Type B pancreatic cell (in vitro differentiated cells): ENCODE measurements around the gene SLC2A4. TPM values are rescaled to one million over a fixed set of nuclear protein-coding genes. Genes with fewer than 3 reads are reported as not detected.
A peak's percentile ranks its signal among the peaks of the same experiment; 100 is the strongest.

ENCODE experiments used
- DNase-seq: peaks from one replicate; pipeline ENCODE4 v3.0.0; 2021; ENCODE audit warnings: mixed read lengths; ENCODE audit not compliant: unreplicated experiment; ENCODE audit errors: extremely low spot score
- H3K27ac Mint-ChIP-seq: 2 replicates; pipeline ENCODE4 v1.8.0; 2021; ENCODE audit warnings: mild to moderate bottlenecking, mixed read lengths
- H3K27me3 Mint-ChIP-seq: 2 replicates; pipeline ENCODE4 v1.8.0; 2021; ENCODE audit warnings: mixed read lengths
- H3K36me3 Mint-ChIP-seq: 2 replicates; pipeline ENCODE4 v1.8.0; 2021; ENCODE audit warnings: mixed read lengths
- H3K4me1 Mint-ChIP-seq: one replicate; pipeline ENCODE4 v1.8.0; 2021; ENCODE audit warnings: mixed read lengths; ENCODE audit not compliant: unreplicated experiment
- H3K4me3 Mint-ChIP-seq: 2 replicates; pipeline ENCODE4 v1.8.0; 2021; ENCODE audit warnings: mild to moderate bottlenecking, mixed read lengths
- H3K9me3 Mint-ChIP-seq: 2 replicates; pipeline ENCODE4 v1.8.0; 2021; ENCODE audit warnings: mixed read lengths
- total RNA-seq: library from RNA; stranded (reverse); gene quantifications from 2 replicates; pipeline ENCODE4 v1.2.1, GENCODE V29; 2021; ENCODE audit warnings: low replicate concordance
- TF ChIP-seq, protein P1 (sequence below): fragments of 200-600 bp; sonication (generic); conservative IDR thresholded peaks from 2 replicates; pipeline ENCODE4 v1.5.0; 2021; ENCODE audit warnings: antibody characterized with exemption, mild to moderate bottlenecking

Gene SLC2A4
- total RNA-seq, 1 donor from 2014 or later: 4.0 TPM

DNA sequence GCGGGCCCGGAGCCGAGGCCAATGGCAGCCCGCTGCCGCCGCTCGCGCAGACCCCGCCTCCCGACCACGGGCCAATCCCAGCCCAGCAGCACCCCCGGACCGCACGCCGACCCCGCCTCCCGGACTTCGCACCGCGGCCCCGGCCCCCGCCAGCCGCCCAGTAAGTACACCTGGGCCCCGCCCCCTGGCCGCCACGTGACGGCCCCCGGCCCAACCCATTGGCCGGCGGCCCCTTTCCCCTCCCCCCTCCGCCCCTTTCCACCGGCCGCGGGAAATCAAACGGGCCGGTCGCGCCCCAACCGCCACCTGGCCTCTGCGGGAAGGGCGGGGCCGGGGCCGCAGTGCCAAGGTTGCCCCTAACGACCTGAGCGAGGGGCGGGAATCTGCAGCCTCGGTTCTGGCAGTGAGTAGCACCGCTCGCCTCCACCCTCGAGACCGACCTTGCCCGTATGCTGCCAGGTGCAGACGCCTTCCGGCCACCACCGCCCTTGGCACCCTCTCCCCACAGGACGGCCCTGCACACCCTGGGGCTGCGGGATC lies 13.2 kb downstream of the SLC2A4 start, which contains the start of gene YBX2:
Gene YBX2 (minus strand): TSS at position 26 of the 540 bp plus-strand sequence. CDS start 139 bp downstream, outside the sequence.
- Mint-ChIP-seq H3K9me3 (no peaks in the 10 kb centered on the region), H3K27ac (peak within 1 kb of the TSS; percentile 61), H3K27me3 (peaks cover 47% of the 10 kb centered on the region), H3K4me3 (peak within 1 kb of the TSS; percentile 83), H3K4me1 (peaks cover 19% of the 10 kb centered on the region), H3K36me3 (no peaks in the 10 kb centered on the region)
- TF ChIP-seq, protein P1, sequence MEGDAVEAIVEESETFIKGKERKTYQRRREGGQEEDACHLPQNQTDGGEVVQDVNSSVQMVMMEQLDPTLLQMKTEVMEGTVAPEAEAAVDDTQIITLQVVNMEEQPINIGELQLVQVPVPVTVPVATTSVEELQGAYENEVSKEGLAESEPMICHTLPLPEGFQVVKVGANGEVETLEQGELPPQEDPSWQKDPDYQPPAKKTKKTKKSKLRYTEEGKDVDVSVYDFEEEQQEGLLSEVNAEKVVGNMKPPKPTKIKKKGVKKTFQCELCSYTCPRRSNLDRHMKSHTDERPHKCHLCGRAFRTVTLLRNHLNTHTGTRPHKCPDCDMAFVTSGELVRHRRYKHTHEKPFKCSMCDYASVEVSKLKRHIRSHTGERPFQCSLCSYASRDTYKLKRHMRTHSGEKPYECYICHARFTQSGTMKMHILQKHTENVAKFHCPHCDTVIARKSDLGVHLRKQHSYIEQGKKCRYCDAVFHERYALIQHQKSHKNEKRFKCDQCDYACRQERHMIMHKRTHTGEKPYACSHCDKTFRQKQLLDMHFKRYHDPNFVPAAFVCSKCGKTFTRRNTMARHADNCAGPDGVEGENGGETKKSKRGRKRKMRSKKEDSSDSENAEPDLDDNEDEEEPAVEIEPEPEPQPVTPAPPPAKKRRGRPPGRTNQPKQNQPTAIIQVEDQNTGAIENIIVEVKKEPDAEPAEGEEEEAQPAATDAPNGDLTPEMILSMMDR: no peak
- peak; percentile 87 for DNase-seq

DNA sequence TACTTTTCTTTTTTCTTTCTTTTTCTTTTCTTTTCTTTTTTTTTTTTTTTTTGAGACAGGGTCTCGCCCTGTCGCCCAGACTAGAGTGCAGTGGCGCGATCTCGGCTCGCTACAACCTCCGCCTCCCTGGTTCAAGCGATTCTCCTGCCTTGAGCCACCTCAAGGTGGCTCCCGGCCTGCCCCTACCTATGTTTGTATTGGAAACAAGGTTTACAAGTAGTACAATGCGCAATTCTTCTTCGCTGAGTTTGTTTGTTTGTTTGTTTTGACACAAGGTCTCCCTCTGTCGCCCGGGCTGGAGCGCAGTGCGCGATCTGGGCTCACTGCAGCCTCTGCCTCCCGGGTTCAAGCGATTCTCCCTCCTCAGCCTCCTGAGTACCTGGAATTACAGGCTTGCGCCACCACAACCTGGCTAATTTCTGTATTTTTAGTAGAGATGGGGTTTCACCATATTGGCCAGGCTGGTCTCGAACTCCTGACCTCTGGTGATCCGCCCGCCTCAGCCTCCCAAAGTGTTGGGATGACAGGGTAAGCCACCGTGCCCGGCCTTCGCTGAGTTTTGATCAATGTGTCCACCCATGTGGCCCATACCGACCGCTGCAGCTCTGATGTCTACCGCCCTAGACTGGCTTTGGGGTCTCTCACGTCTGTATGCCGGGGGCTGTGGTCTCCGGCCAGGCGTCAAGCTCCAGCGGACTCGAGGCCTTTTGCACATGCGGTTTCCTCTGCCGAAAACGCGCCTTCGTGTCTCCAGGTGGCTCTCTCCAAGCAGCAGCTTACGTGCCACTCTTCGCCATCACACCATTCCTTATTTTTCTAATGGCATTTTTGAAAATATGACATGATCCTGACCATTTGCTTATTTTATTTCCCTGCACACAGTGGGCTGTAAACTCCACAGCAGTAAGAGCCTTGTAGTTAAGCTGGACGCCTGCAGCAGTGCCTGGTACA lies 14.0 kb downstream of the SLC2A4 start:
- no peak for DNase-seq
- TF ChIP-seq, protein P1: no peak
- peaks cover 19% of the 10 kb centered on the region for H3K4me1 Mint-ChIP-seq
- no peaks in the 10 kb centered on the region for H3K9me3 Mint-ChIP-seq
- H3K27ac Mint-ChIP-seq: peak overlapping the region; percentile 47
- peak overlapping the region; percentile 83 for H3K4me3 Mint-ChIP-seq
- peaks cover 52% of the 10 kb centered on the region for H3K27me3 Mint-ChIP-seq
- H3K36me3 Mint-ChIP-seq: no peaks in the 10 kb centered on the region

DNA sequence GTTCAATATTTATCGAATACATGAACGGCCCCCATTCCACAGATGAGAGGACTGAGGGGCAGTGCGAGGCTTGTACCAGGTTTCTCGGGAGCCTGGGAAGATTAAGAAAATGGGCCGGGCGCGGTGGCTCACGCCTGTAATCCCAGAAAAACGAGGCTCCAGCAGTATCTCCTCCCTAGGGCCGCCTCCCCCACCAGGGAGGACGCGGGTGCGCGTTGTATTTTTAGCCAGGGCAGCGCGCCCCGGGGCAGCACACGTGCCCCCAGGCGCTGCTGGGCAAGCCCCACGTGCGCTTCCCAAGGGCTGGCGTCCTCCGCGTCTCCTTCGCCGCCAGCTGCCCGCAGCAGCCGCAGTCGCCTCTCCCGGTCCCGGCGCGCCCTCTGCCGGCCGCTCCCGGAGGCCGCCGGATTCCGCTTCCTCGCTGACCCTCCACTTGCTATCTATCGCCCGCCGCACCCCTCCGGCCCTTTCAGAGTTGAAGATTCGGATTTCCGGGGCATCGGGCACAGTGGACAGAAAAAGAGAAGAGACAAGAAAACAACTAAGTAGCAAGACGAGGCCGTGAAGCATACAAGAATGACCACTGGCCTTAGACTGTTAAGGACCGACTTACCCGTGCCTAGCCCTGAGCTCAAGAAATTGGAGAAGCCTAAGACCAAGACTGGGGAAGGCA lies 14.8 kb downstream of the SLC2A4 start:
- TF ChIP-seq, protein P1: peak; percentile 97
- no peaks in the 10 kb centered on the region for H3K9me3 Mint-ChIP-seq
- peak overlapping the region; percentile 68 for H3K27ac Mint-ChIP-seq
- DNase-seq: peak; percentile 90
- peaks cover 49% of the 10 kb centered on the region for H3K27me3 Mint-ChIP-seq
- H3K4me3 Mint-ChIP-seq: peak overlapping the region; percentile 70
- H3K4me1 Mint-ChIP-seq: peaks cover 19% of the 10 kb centered on the region
- H3K36me3 Mint-ChIP-seq: no peaks in the 10 kb centered on the region

DNA sequence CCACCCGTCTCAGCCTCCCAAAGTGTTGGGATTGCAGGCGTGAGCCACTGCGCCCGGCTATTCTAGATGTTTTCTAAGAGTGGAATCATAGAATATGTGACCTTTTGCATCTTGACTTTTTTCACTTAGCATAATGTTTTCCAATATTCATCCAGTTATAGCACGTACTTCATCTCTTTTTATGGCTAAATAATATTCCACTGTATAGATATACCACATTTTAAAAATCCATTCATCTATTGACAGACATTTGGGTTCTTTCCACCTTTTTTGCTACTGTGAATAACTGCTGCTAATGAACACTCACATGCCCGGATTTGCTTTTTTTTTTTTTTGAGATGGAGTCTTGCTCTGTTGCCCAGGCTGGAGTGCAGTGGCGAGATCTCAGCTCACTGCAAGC lies 22.7 kb downstream of the SLC2A4 start:
- Mint-ChIP-seq H3K27me3 (peaks cover 10% of the 10 kb centered on the region), H3K4me3 (no peak overlapping the region), H3K27ac (no peak overlapping the region), H3K9me3 (no peaks in the 10 kb centered on the region), H3K4me1 (peaks cover 6% of the 10 kb centered on the region), H3K36me3 (peaks cover 7% of the 10 kb centered on the region)
- no peak for DNase-seq
- TF ChIP-seq, protein P1: no peak

DNA sequence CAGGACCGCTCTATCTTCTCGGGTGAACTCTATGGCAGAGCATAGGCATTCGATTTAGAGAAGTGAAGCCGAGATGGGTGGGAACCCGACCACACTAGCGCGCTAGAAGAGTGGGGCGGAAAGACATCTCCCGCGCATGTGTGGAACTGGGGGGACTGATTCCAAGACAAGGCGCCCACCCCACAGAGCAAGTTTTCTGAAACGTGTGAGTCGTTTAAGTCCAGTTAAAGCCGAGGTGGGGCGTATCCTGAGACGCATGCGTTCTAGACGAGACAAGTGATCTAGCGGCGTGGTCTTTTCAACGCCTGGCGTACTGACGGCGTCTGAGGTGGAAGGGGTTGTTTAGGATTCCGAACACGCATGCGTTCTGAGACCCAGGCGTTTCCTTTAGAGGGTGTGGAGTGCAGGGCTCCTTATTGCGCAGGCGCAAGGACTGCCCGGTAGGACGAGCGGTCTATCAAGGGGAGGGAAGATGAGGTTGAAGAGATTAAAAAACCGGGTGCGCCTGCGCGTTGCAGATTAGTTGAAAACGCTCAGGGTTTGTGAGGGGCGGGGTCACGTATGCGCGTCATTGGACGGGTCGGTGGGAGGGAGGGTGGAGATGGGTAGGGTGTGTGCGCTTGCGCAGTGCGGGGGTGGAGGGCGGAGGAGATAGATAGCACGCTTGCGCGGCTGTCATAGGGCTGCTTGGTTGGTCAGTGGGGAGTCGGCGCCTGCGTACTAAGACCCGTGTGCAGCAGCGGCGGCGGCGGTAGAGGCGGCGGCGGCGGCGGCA lies 25.6 kb downstream of the SLC2A4 start, which contains the start of gene EIF5A:
Gene EIF5A (plus strand): TSS at position 718 of the 775 bp plus-strand sequence. CDS start 2,008 bp downstream, outside the sequence.
- H3K27ac Mint-ChIP-seq: peak within 1 kb of the TSS; percentile 99
- no peaks in the 10 kb centered on the region for H3K27me3 Mint-ChIP-seq
- peak within 1 kb of the TSS; percentile 98 for H3K4me3 Mint-ChIP-seq
- peak; percentile 100 for DNase-seq
- H3K36me3 Mint-ChIP-seq: peaks cover 26% of the 10 kb centered on the region
- H3K9me3 Mint-ChIP-seq: no peaks in the 10 kb centered on the region
- H3K4me1 Mint-ChIP-seq: peaks cover 24% of the 10 kb centered on the region
- TF ChIP-seq, protein P1: no peak
